GM18873 (cell line): ENCODE measurements around the gene C8G.

Experiments used
- ATAC-seq: cut with Tn5 transposase; IDR thresholded peaks from one replicate; pipeline ENCODE4 v1.9.1; 2021; ENCODE audit warnings: mild to moderate bottlenecking, moderate library complexity, moderate number of reproducible peaks; ENCODE audit not compliant: unreplicated experiment, low FRiP score

Gene C8G

DNA sequence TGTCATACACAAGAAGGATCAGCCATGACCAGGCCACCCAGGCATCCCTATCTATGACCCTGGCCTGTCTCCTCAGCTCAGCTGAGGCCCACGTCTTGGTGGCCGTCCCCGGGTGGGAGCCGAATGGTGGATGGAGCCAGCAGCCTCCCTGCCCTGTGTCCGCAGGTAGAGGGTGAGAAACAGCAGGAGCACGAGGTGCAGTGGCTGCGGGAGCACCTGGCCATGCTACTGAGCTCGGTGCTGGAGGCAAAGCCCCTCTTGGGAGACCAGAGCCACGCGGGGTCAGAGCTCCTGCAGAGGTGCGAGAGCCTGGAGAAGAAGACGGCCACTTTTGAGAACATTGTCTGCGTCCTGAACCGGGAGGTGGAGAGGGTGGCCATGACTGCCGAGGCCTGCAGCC is 25.0 kb upstream of the C8G start:
- ATAC-seq, result no peak

DNA sequence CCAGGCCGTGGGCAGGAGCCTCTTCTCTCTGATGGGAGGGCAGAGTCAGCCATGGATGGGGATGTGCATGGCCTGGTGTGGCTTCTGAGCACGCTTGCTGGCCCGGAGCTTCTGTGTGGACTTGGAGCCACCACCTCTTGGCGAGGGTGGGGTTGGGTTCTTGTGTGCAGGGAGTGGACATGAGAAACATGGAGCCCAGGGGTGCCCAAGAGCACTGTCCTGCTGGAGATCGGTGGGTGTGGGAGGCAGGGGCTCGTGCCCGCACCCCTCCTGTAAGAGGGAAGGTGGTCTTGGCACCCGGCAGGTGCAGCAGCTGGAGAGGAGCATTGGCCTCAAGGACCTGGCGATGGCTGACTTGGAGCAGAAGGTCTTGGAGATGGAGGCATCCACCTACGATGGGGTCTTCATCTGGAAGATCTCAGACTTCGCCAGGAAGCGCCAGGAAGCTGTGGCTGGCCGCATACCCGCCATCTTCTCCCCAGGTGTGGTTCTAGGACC is 24.3 kb upstream of the C8G start:
- ATAC-seq, result no peak

DNA sequence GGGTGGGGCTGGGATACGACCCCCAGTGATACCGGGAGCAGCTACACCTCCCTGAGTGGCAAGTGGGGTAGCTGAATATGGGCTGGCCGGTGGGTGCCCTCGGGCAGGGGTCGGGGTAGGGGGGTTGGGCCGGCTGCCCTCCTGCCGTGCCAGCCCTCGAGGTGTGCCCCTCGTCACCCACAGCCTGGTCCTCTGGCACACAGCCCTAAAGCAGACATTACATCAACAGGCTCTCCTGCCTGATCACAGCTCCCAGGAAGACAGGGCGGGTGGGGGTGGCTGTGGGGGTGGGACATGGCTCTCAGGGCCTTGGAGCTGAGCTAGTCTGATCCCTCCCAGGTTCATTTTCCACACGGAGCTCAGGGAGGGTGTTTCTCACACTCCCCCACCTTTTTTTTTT is 23.7 kb upstream of the C8G start:
- no peak for ATAC-seq

DNA sequence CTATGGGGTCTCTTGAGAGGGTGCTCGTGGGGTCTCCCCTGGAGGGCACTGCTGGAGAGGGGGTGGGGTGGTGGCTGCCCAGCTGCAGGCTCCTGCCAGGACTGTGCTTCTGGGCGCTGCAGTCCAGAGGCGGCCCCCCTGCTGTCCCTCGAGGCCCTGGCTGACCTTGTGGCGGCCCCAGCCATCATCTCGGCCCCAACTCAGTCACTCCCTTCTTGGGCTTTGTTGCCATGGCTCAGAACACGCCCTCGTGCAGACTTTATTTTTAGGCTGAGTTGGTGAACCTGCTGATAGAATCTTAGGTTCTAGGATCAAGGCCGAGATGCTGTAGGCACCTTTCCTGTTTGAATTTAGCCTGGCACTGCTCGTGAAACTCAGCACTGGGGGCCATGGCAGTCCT is 23.3 kb upstream of the C8G start:
- no peak for ATAC-seq

DNA sequence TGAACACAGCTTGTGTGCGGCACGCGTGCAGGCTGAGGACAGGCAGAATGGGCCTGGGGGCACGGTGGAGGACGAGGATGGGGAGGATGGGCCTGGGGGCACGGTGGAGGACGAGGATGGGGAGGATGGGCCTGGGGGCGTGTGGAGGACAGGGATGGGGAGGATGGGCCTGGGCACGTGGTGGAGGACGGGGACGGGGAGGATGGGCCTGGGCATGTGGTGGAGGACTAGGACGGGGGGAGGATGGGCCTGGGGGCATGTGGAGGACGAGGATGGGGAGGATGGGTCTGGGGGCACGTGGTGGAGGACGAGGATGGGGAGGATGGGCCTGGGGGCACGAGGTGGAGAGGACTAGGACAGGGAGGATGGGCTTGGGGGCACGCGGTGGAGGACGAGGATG is 22.5 kb upstream of the C8G start:
- ATAC-seq, result no peak

DNA sequence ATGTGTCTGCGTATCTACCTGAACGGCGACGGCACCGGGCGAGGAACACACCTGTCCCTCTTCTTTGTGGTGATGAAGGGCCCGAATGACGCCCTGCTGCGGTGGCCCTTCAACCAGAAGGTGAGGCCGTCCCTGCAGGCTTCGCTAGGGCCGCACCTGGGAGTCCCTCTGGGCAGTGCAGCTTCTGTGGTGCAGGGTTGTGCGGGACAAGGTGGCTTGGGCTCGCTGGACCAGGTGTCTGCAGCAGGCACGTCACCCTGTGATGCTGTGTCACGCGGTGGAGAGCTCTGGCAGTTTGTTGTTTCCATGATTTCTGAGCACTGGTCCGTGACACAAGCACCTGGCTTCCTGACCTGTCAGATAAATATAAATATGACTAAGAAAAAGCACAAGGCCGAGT is 21.2 kb upstream of the C8G start:
- no peak for ATAC-seq

DNA sequence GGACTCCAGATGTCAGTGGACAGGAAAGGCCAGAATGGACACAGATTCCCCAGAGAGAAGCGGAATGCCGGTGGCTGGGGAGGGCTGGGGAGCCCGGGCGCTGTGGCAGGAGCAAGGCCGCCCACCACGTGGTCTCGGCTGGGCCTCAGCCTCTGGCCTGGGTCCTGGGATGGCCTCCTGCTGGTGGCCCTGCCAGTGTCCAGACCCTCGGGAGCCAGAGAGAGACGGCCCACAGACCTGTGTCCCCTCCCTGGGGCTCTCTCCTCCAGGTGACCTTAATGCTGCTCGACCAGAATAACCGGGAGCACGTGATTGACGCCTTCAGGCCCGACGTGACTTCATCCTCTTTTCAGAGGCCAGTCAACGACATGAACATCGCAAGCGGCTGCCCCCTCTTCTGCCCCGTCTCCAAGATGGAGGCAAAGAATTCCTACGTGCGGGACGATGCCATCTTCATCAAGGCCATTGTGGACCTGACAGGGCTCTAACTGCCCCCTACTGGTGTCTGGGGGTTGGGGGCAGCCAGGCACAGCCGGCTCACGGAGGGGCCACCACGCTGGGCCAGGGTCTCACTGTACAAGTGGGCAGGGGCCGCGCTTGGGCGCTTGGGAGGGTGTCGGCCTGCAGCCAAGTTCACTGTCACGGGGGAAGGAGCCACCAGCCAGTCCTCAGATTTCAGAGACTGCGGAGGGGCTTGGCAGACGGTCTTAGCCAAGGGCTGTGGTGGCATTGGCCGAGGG is 19.5 kb upstream of the C8G start:
- ATAC-seq, result no peak

DNA sequence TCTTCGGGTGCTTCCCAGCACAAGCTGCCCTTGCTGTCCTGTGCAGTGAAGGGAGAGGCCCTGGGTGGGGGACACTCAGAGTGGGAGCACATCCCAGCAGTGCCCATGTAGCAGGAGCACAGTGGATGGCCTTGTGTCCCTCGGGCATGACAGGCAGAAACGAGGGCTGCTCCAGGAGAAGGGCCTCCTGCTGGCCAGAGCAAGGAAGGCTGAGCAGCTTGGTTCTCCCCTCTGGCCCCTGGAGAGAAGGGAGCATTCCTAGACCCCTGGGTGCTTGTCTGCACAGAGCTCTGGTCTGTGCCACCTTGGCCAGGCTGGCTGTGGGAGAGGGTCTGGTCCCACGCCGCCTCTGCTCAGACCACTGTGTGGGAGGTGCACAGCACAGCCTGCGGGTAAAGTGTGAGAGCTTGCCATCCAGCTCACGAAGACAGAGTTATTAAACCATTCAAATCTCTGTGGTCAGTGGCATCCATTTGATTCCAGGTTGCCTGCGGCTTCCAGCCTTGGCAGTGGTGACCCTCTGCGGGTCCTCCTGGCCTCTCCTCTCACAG is 18.8 kb upstream of the C8G start:
- no peak for ATAC-seq

DNA sequence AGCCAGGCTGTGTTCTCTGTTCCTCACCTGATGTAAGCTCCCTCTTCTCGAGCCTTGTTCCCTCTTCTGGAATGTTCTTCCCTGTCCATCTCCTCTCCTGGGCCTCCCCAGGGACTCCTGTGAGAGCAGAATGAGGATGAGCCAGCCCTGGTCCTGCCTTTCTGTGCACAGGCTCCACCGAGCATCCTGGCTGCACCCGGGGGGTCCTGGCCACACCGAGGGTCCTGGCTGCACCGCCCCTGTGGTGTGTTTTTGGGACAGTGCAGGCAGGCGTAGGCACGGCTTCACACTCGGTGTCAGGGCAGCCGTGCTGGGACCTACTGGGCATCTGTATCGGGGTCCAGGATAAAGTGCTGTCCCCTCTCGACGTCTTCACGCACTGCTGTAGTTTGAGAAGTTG is 18.3 kb upstream of the C8G start:
- no peak for ATAC-seq

DNA sequence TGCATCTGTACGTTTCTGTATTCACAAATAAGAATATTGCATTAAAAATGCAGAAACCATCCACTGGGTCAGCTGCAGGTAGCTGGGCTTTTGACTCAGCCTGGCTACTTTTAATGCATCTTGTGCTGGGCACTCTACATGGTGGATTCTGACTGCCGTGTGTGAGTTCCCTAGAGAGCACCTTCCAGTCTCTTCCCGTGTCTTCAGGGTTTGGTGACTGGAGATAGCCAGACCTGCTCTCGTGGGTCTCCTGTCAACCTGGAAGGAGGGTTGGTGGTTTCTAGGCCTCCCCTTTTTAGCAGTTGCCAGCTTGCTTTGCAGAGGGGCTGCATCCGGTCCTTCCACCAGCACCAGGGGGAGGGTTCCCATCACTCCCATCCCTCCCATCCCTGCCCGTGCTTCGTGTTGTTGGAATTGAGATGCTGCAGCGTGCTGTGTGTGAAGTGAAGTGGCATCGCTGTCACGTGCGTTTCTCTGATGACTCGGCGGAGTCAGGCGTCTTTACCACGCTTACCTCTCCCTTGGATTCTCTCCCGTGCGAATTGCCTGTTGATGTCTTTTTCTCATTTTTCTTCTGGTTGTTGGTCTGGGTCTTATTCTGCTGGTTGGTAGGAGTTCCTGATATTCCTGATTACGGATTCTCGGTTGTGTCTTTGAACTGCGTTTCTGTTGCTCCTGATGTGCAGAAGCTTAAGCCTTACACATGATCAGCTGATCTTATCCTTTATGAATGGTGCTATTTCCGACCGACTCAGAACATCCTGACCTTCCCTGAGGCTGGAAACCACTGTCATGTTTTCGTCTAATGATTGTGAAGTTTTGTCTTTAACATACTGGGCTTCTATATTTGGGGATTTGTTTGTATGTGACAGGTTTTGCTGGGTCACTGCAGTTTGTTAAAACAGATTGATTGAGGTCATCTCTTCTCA is 17.4 kb upstream of the C8G start:
- ATAC-seq, result no peak

DNA sequence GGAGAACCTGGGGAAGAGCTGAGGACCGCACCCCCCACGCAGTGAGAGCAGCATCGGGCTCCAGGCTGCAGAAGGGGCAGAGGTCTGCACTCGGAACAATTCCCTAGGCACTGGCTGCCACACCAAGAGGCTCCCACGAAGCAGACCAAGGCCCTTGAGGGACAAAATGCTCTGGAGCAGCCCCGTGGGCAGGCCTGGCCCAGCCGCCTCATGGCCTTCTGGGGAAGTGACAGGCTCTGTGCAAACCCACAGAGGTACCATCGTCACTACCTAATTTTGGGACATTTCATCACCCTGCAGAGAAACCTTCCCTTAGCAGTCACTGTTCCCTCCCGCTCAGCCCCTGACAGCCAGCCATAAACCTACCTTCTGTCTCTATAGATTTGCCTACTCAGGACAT is 16.5 kb upstream of the C8G start:
- ATAC-seq, result no peak

DNA sequence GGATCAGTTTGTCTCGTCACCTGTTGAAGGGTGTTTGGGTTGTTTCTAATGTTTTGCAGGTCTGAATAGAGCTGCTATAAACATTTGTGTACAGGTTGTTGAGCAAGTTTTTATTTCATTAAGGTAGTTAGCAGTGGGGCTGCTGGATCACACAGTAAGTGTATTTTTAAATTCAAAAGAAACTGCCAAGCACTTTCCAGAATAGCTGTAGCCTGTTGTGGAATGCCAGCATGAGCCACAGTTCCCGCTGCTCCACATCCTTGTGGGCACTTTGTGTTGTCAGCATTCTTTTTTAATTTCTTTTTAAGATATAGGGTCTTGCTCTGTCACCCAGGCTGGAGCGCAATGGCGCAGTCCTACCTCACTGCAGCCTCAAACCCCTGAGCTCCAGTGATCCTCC is 15.0 kb upstream of the C8G start:
- no peak for ATAC-seq

DNA sequence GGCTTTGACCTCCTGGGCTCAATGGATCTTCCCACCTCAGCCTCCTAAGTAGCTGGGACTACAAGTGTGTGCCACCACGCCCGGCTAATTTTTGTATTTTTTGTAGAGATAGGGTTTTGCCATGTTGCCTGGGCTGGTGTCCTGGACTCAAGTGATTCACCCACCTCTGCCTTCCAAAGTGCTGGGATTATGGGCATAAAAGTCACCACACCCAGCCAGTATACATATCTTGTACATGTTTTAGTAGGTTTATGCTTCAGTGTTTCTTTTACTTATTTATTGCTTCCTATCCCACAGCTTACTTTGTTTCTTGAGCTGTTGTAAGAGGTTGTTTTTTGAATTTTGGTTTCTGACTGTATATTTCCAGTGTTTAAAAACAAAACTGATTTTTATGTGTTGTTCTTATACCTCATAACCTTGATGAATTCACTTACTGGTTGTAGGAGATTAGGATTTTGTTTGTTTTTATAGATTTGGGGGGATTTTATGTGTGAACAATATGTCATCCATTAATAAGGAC is 13.4 kb upstream of the C8G start:
- ATAC-seq, result no peak

DNA sequence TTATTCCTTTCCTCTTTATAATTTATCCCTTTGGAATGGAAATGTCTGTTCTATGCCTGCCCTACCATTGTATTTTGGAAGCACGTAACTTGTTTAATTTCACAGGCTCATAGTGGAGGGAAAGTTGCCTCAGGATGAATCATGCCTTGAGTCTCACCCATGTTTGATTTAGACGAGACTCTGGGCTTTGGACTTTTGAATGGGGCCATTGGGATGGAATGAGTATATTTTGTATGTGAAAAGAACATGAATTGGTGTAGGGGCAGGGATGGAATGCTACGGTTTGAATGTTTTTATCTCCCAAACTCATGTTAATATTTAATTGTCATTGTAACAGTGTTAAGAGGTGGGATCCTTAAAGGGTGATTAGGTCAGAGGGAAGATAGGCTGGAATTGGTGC is 10.8 kb upstream of the C8G start:
- no peak for ATAC-seq

DNA sequence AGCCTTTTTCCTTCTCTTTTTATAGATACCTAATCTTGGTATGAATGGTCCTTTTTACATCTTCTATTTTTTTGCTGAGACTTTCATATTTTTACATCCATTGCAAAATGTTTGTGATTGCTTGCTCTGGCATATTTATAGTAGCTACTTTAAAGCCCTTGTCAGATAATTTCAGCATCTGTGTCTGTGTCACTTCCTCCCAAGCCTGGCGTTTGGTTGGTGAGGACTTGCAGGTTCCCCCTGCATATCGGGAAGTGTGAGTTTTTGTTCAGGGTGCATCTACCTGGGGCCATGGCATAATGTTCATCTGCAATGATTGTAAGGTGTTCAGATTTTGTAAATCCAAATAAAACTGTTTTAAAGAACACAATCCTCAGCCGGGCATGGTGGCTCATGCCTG is 9.4 kb upstream of the C8G start:
- no peak for ATAC-seq

DNA sequence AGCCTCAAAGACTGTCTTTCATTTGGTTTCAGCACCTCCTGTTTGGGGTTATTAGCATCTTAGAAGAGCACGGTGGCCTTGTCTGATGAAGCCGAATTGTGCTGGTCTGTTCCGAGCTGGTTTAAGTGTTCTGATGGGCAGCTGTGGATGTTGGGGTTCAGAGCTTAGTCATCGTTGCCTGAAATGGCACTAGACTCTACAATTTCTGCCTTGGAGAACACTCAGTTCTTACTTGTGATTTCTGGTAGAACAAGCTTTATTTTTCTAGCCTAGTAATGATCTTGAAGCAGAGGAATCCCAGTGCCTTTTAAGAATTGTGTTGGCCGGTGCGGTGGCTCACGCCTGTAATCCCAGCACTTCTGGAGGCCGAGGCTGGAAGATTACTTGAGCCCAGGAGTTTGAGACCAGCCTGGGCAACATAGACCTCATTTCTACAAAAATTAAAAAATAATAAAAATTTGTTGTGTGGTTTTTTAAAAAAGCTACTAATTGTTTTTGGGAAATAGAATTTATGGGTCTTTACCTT is 8.3 kb upstream of the C8G start:
- ATAC-seq, result no peak

DNA sequence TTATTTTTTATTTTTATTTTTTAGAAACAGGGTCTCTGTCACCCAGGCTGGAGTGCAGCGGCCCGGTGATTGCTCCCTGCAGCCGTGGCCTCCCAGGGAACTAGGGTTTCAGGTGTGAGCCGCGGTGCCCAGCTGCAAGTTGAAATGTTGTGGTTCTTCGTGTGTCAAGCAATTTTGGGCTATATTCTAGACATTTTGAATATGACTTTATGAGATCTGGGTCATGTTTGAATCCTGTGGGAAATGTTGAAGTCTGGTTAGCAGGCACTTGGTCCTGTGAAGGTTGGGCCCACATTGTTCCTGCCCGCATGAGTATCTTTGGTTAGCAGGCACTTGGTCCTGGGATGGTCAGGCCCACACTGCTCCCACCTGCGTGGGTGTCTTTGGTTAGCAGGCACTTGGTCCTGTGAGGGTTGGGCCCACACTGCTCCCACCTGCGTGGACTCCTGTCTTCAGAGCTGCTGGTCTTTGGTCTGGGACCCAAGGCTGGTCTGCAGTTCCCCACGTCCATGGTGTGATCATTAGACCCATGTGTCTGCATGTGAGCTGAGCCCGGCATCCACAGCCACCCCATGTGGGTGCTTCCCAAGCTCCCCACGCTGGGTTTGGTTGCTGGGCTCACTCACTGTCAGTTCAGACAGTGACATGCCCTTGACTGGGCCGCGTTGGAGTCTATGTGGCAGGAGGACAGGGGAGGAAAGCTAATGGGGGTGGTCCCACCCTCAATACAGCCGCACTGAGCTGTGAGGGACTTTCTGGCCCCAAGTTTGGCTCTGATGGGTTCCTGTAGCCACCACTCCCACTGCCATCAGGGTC is 7.6 kb upstream of the C8G start:
- ATAC-seq, result no peak

DNA sequence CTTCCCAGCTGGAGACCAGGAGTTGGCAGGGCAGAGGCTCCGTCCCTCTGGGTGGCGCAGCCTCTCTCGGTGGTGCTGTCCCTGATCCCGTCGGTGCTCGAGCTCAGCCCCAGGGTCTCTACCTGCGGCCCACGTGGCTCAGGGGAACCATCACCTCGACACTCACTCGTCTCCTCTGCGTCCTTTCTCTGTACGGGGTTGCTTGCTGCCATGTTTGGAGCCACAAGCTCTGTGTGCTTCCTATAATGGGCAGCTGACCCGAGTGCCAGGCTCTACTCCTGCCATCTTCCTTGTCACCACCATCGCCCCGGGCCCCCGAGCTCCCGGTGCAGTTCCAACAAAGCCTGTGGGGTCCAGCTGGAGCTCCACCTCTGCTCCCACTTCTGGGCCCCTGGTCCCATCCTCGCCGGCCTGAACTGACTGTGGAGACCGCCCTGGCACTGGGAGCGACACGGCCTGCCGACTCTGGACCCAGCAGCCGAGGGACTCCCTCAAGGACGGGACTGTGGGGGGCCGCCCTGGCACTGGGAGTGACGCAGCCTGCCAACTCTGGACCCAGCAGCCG is 5.5 kb upstream of the C8G start:
- ATAC-seq, result no peak

DNA sequence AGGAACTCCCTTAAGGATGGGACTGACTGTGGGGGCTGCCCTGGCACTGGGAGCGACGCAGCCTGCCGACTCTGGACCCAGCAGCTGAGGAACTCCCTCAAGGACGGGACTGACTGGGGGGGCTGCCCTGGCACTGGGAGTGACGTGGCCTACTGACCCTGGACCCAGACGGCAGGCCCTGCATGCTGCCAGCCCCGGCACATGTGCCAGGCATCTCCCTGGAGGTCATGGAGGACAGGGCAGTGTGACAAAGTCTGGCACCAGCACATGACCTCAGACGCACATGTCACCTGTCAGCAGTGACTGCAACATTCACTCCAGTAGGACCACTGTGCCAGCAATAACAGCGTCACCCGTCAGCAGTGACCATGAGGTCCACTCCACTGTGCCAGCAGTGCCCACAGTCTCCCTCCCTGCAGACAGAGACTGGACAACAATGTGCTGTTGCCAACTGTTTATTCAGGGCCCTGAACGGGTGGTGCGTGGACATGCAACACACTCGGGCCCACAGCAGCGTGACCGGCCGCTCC is 5.0 kb upstream of the C8G start:
- no peak for ATAC-seq
